Trophoblast cell (in vitro differentiated cells and primary cell): Measurements from ENCODE around the gene GRIK5.

Experiments used
- DNase-seq, 2 donors: peaks; one replicate each; pipeline ENCODE4 v3.0.0-alpha.2; 2016
- H2AFZ ChIP-seq: 2 replicates; pipeline ENCODE4 v1.6.1; 2013; ENCODE audit warnings: low read length, moderate library complexity, mild to moderate bottlenecking; ENCODE audit not compliant: insufficient read depth, poor library complexity
- H2AK5ac ChIP-seq: 2 replicates; pipeline ENCODE4 v1.6.1; 2013; ENCODE audit warnings: mild to moderate bottlenecking, low read length
- H2BK120ac ChIP-seq: 2 replicates; pipeline ENCODE4 v1.6.1; 2013; ENCODE audit warnings: low read length, mild to moderate bottlenecking, moderate library complexity; ENCODE audit not compliant: insufficient read depth, poor library complexity
- H2BK12ac ChIP-seq: 2 replicates; pipeline ENCODE4 v1.6.1; 2013; ENCODE audit warnings: mild to moderate bottlenecking, low read length, moderate library complexity
- H2BK5ac ChIP-seq: 2 replicates; pipeline ENCODE4 v1.6.1; 2013; ENCODE audit warnings: low read length, low read depth, moderate library complexity, mild to moderate bottlenecking; ENCODE audit not compliant: poor library complexity
- H3K14ac ChIP-seq: 2 replicates; pipeline ENCODE4 v1.6.1; 2013; ENCODE audit warnings: mild to moderate bottlenecking, low read length
- H3K18ac ChIP-seq: 2 replicates; pipeline ENCODE4 v1.6.1; 2013; ENCODE audit warnings: mild to moderate bottlenecking, low read length
- H3K23ac ChIP-seq: 2 replicates; pipeline ENCODE4 v1.6.1; 2013; ENCODE audit warnings: low read length
- H3K27ac ChIP-seq: 2 replicates; pipeline ENCODE4 v1.5.1; 2013; ENCODE audit warnings: low read depth, mild to moderate bottlenecking, inconsistent platforms, low read length, moderate library complexity
- H3K27me3 ChIP-seq: 2 replicates; pipeline ENCODE4 v1.6.1; 2013; ENCODE audit warnings: inconsistent platforms, mild to moderate bottlenecking, low read length, moderate library complexity; ENCODE audit not compliant: insufficient read depth
- H3K36me3 ChIP-seq, 2 experiments: 1 replicate in 1 of 2; 2 replicates in 1 of 2; pipeline ENCODE4 v1.6.1; 2013; ENCODE audit warnings: low read length in 2 of 2, mild to moderate bottlenecking in 2 of 2, moderate library complexity in 1 of 2; ENCODE audit not compliant: insufficient read depth in 2 of 2, control insufficient read depth in 1 of 2
- H3K4ac ChIP-seq: 2 replicates; pipeline ENCODE4 v1.6.1; 2013; ENCODE audit warnings: low read depth, mild to moderate bottlenecking, low read length, moderate library complexity
- H3K4me1 ChIP-seq, 2 experiments: 1 replicate in 1 of 2; 2 replicates in 1 of 2; pipeline ENCODE4 v1.6.1; 2013; ENCODE audit warnings: low read length in 2 of 2, mild to moderate bottlenecking in 2 of 2, moderate library complexity in 1 of 2; ENCODE audit not compliant: insufficient read depth in 2 of 2, control insufficient read depth in 1 of 2
- H3K4me2 ChIP-seq: 2 replicates; pipeline ENCODE4 v1.6.1; 2013; ENCODE audit warnings: inconsistent platforms, mild to moderate bottlenecking, low read length, moderate library complexity
- H3K4me3 ChIP-seq: 2 replicates; pipeline ENCODE4 v1.5.1; 2013; ENCODE audit warnings: mild to moderate bottlenecking, low read depth, low read length, inconsistent platforms
- H3K79me1 ChIP-seq: one replicate; pipeline ENCODE4 v1.6.1; 2013; ENCODE audit warnings: low read length
- H3K79me2 ChIP-seq: 2 replicates; pipeline ENCODE4 v1.6.1; 2013; ENCODE audit warnings: low read length, mild to moderate bottlenecking; ENCODE audit not compliant: control insufficient read depth, insufficient read depth, poor library complexity
- H3K9ac ChIP-seq: 2 replicates; pipeline ENCODE4 v1.6.1; 2013; ENCODE audit warnings: mild to moderate bottlenecking, low read length
- H3K9me3 ChIP-seq: 2 replicates; pipeline ENCODE4 v1.6.1; 2013; ENCODE audit warnings: low read depth, mild to moderate bottlenecking, control low read depth, inconsistent platforms, low read length; ENCODE audit not compliant: insufficient read depth
- H4K12ac ChIP-seq: 2 replicates; pipeline ENCODE4 v1.6.1; 2013; ENCODE audit warnings: low read depth, mild to moderate bottlenecking, low read length, moderate library complexity
- H4K8ac ChIP-seq: 2 replicates; pipeline ENCODE4 v1.6.1; 2013; ENCODE audit warnings: low read depth, mild to moderate bottlenecking, low read length, moderate library complexity
- H4K91ac ChIP-seq: one replicate; pipeline ENCODE4 v1.6.1; 2013; ENCODE audit warnings: low read depth, mild to moderate bottlenecking, low read length, moderate library complexity
- WGBS: extraction: QIAGEN DNeasy Blood & Tissue Kit; methylation state at CpG from one replicate; pipeline ENCODE4 v1.1.7; 2013; ENCODE audit warnings: missing lambda C conversion rate; ENCODE audit not compliant: insufficient read length, insufficient coverage; ENCODE audit errors: extremely low coverage; 5-methylcytosine and 5-hydroxymethylcytosine counted together

The GRIK5 gene

GRCh38 chr19:42023943-42024260 lies 46.1 kb downstream of the GRIK5 start:
- H3K79me2 ChIP-seq = no peaks in the 10 kb centered on the region
- H3K9me3 ChIP-seq = peaks cover 2% of the 10 kb centered on the region
- H4K91ac ChIP-seq = no peak overlapping the region
- no peak overlapping the region for H4K8ac ChIP-seq
- no peak overlapping the region for H2AK5ac ChIP-seq
- no peaks in the 10 kb centered on the region for H3K79me1 ChIP-seq
- no peak for DNase-seq
- H3K9ac ChIP-seq = no peak overlapping the region
- H3K23ac ChIP-seq = no peak overlapping the region
- H2BK120ac ChIP-seq = no peak overlapping the region
- no peak overlapping the region for H3K14ac ChIP-seq
- peaks cover 8 to 9% of the 10 kb centered on the region in 2 experiments for H3K4me1 ChIP-seq
- no peak overlapping the region for H3K27ac ChIP-seq
- H2AFZ ChIP-seq = no peak overlapping the region
- H3K36me3 ChIP-seq = no peaks in the 10 kb centered on the region
- no CpG with 5 or more reads among the region's 4 CpGs for WGBS
- H4K12ac ChIP-seq = no peak overlapping the region
- no peak overlapping the region for H2BK12ac ChIP-seq
- no peak overlapping the region for H2BK5ac ChIP-seq
- H3K18ac ChIP-seq = no peak overlapping the region
- H3K4ac ChIP-seq = no peak overlapping the region
- H3K4me3 ChIP-seq = no peak overlapping the region
- no peaks in the 10 kb centered on the region for H3K27me3 ChIP-seq
- no peak overlapping the region for H3K4me2 ChIP-seq

- H3K9me3 ChIP-seq = peaks cover 2% of the 10 kb centered on the region
- no peak overlapping the region for H3K23ac ChIP-seq
- no peak overlapping the region for H2BK12ac ChIP-seq
- no peaks in the 10 kb centered on the region for H3K79me1 ChIP-seq
- no peak overlapping the region for H3K4ac ChIP-seq
- H3K27ac ChIP-seq = no peak overlapping the region
- no peak overlapping the region for H3K4me3 ChIP-seq
- no CpG with 5 or more reads among the region's 17 CpGs for WGBS
- H4K8ac ChIP-seq = no peak overlapping the region
- no peak overlapping the region for H4K12ac ChIP-seq
- no peak overlapping the region for H3K18ac ChIP-seq
- no peaks in the 10 kb centered on the region for H3K36me3 ChIP-seq
- H2BK5ac ChIP-seq = no peak overlapping the region
- no peak overlapping the region for H3K4me2 ChIP-seq
- H3K9ac ChIP-seq = no peak overlapping the region
- no peak overlapping the region for H2BK120ac ChIP-seq
- H3K27me3 ChIP-seq = no peaks in the 10 kb centered on the region
- H2AFZ ChIP-seq = no peak overlapping the region
- peak in 1 of 2 donors; percentile 6 for DNase-seq
- H3K79me2 ChIP-seq = no peaks in the 10 kb centered on the region
- H3K14ac ChIP-seq = no peak overlapping the region
- no peak overlapping the region for H4K91ac ChIP-seq
- no peak overlapping the region for H2AK5ac ChIP-seq
- H3K4me1 ChIP-seq = peaks cover 8 to 9% of the 10 kb centered on the region in 2 experiments
Observed at GRCh38 chr19:42023121-42023942, 46.7 kb downstream of the GRIK5 start.

- no peaks in the 10 kb centered on the region for H3K79me2 ChIP-seq
- H3K4ac ChIP-seq = no peak overlapping the region
- H3K14ac ChIP-seq = no peak overlapping the region
- no peak overlapping the region for H4K8ac ChIP-seq
- no peaks in the 10 kb centered on the region for H3K79me1 ChIP-seq
- no peak overlapping the region for H4K91ac ChIP-seq
- no peak overlapping the region for H3K4me3 ChIP-seq
- DNase-seq = no peak
- H3K27me3 ChIP-seq = no peaks in the 10 kb centered on the region
- H3K9me3 ChIP-seq = peaks cover 2% of the 10 kb centered on the region
- H2BK5ac ChIP-seq = no peak overlapping the region
- peaks cover 8 to 9% of the 10 kb centered on the region in 2 experiments for H3K4me1 ChIP-seq
- no peak overlapping the region for H3K18ac ChIP-seq
- no peaks in the 10 kb centered on the region for H3K36me3 ChIP-seq
- no peak overlapping the region for H3K27ac ChIP-seq
- H4K12ac ChIP-seq = no peak overlapping the region
- H2AK5ac ChIP-seq = no peak overlapping the region
- H2BK12ac ChIP-seq = no peak overlapping the region
- no peak overlapping the region for H2AFZ ChIP-seq
- H3K9ac ChIP-seq = no peak overlapping the region
- H3K23ac ChIP-seq = no peak overlapping the region
- no peak overlapping the region for H3K4me2 ChIP-seq
- H2BK120ac ChIP-seq = no peak overlapping the region
- no CpG with 5 or more reads among the region's 5 CpGs for WGBS
Observed at GRCh38 chr19:42022616-42023015, 47.4 kb downstream of the GRIK5 start.

- peaks cover 8 to 9% of the 10 kb centered on the region in 2 experiments for H3K4me1 ChIP-seq
- H3K18ac ChIP-seq = no peak overlapping the region
- peaks cover 2% of the 10 kb centered on the region for H3K9me3 ChIP-seq
- H2BK12ac ChIP-seq = no peak overlapping the region
- H3K23ac ChIP-seq = no peak overlapping the region
- H4K12ac ChIP-seq = no peak overlapping the region
- WGBS = no CpG with 5 or more reads among the region's 15 CpGs
- H2AK5ac ChIP-seq = no peak overlapping the region
- no peak overlapping the region for H3K9ac ChIP-seq
- H4K8ac ChIP-seq = no peak overlapping the region
- H2BK120ac ChIP-seq = no peak overlapping the region
- H3K4me2 ChIP-seq = no peak overlapping the region
- no peaks in the 10 kb centered on the region for H3K36me3 ChIP-seq
- no peaks in the 10 kb centered on the region for H3K79me2 ChIP-seq
- DNase-seq = no peak
- H2BK5ac ChIP-seq = no peak overlapping the region
- H4K91ac ChIP-seq = no peak overlapping the region
- no peaks in the 10 kb centered on the region for H3K27me3 ChIP-seq
- no peak overlapping the region for H3K27ac ChIP-seq
- H3K79me1 ChIP-seq = no peaks in the 10 kb centered on the region
- H3K14ac ChIP-seq = no peak overlapping the region
- H2AFZ ChIP-seq = no peak overlapping the region
- H3K4me3 ChIP-seq = no peak overlapping the region
- H3K4ac ChIP-seq = no peak overlapping the region
Observed at GRCh38 chr19:42021185-42021584, 48.8 kb downstream of the GRIK5 start.
